IPS-NIHi7 (cell line): Measurements from ENCODE around the gene UBQLNL.

Experiments
- DNase-seq: peaks from one replicate; pipeline ENCODE4 v3.0.0; 2012; ENCODE audit warnings: mixed read lengths; ENCODE audit errors: extremely low spot score

Gene UBQLNL

DNA sequence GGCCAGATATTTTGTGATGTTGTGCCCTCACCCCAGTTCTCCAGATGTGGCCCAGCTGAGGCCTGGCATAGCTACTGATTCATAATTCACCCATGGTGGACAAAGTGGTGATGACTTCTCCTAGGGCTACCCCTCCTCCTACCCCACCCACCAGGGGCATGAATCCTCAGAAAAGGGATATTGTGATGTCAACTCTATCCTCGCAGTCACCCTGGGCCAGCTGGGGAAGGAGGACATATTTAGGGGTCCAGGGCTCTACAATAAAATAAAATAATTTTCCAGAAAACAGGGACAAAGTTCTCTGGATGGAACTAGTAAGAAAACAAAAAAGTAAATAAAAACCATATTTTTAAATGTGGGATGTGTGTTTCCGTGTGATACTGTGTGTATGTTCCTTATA, at the start of gene UBQLNL:
Gene UBQLNL (minus strand): TSS at position 101 of the 400 bp plus-strand sequence. CDS start 258 bp downstream, outside the sequence.
- no peak for DNase-seq

GRCh38 chr11:5564259-5565019, 47.9 kb upstream of the UBQLNL start:
- DNase-seq = no peak

- no peak for DNase-seq
These were observed 41.3 kb upstream of the UBQLNL start for GRCh38 chr11:5557751-5558150.

DNA sequence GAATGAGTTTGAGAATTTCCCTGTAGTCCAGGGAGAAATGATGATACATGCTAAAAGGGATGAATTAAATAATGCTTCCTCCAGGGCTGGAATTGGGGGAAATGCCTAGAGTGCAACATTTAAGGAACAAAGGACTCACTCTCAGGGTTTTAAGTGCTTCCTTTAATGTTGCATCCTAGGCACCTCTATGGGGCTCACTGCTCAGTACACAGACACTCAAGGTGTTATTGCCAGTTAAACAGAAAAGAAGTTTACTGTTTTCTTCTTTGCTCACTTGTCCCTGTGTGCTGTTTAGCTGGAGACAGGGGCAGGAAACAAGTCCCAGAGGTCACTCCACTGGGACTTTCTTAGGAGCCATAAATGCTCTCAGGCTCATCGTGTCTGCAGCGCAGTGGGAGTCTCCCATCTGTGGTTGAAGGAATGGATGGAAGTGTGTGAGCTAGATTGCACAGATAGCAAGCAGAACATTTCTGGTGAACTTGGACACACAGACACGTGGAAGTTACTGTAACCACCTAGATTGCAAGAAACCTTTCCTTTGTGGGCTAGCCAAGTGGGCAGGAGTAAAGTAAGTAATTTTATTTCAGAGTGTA, 40.2 kb upstream of the UBQLNL start:
- peak; percentile 11 for DNase-seq

GRCh38 chr11:5553343-5553742, 36.8 kb upstream of the UBQLNL start:
- no peak for DNase-seq

DNA sequence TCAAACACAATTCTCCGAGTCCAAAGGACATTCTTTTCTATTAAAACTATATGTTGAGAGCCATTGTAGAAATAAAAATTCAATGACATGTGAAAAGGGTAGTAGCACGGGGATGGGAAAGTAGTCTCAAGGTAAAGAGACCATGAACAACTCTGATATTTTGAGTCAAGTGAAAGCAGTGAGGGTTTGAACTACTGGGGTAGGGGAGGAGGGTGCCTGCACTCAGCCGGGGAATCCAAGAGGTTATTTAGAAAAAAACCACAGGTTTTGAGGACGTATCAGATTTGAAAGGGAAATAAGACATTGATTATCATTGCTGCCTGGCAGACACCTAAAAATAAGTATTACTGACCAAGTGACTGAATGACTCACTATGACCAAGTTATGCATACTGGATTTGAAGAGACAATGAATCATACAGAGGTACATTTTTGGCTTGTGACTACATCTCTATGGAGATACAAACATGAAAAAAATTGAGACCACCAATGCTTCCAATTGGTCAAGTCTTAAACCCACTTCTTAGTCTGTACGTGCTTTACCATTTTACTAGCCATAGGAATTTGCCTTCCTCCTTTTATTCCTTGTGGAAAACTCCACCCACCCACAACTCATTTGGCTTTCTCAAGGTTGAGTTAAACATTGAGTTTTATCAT, 34.1 kb upstream of the UBQLNL start:
- DNase-seq = no peak

GRCh38 chr11:5548440-5548839, 31.9 kb upstream of the UBQLNL start, which contains the start of gene OR52H1:
Gene OR52H1 (minus strand): TSS chr11:5548540. CDS start chr11:5545505, 3,035 bp downstream.
- no peak for DNase-seq

DNA sequence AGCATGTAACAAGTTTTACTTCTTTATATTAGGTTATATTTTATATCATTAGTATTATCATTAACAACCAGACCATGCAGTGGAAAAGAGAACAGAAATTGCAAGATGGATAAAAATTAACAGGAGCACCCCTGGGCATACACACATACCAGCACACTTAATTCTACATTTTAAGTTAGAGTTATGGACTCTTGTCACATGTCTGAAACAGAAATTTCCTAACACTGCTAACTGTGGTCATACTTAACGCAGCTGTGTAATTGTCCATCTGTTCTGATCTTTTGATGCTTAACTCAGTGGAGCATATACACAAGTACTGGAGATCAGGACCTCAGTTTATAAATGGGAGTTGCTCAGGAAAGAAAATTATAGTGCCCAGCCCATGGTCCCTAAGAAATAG, 31.5 kb upstream of the UBQLNL start:
- DNase-seq = no peak

- no peak for DNase-seq
These were observed 30.0 kb upstream of the UBQLNL start for GRCh38 chr11:5546457-5546856.

- no peak for DNase-seq
These were observed 24.9 kb upstream of the UBQLNL start for GRCh38 chr11:5541427-5541826.

GRCh38 chr11:5536482-5536881, 20.0 kb upstream of the UBQLNL start:
- no peak for DNase-seq

DNA sequence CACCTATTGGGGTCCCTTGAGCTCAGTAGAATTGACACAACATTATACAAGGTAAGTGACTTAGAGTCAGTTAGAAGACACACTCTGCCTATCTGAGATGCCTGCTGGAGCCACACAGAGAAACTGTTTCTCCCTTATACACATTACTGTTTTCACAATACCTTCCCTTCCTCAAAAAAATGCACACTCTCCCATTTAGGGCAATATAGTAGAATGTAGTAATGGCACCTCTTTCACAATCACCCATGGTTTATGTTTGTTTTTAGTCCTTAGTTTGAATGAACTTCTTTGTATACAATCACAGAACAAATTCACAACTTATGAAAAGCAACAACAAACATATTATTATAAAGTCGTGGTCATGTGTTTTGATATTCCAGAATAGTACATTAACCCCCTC, 17.5 kb upstream of the UBQLNL start:
- no peak for DNase-seq

- DNase-seq = no peak
These were observed 14.7 kb upstream of the UBQLNL start for GRCh38 chr11:5531053-5531831.

GRCh38 chr11:5528495-5528894, 12.0 kb upstream of the UBQLNL start:
- no peak for DNase-seq

DNA sequence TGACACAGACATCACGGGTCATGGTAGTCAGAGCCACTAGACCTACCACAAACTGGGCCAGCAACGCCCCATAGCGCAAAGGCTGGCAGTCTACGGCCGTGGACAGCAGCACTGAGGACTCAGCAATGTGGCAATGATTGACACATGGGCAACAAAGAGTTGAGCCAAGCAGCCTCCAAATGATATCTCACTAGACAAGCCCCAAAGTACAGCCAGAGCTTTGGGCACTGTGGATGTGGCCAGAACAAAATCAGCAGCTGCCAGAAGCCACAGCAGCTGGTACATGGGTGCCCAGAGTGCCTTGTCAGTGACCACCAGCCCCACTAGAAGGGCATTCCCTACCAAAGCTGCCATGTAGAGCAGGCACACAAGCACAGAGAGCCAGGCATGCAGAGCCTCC, 11.2 kb upstream of the UBQLNL start:
- no peak for DNase-seq

- no peak for DNase-seq
These were observed 8.3 kb upstream of the UBQLNL start for GRCh38 chr11:5524756-5525155.

GRCh38 chr11:5522308-5522707, 5.8 kb upstream of the UBQLNL start:
- no peak for DNase-seq

- no peak for DNase-seq
These were observed 5.0 kb upstream of the UBQLNL start for GRCh38 chr11:5521540-5521939.

GRCh38 chr11:5514841-5515240, 1.7 kb downstream of the UBQLNL start:
- DNase-seq = no peak

DNA sequence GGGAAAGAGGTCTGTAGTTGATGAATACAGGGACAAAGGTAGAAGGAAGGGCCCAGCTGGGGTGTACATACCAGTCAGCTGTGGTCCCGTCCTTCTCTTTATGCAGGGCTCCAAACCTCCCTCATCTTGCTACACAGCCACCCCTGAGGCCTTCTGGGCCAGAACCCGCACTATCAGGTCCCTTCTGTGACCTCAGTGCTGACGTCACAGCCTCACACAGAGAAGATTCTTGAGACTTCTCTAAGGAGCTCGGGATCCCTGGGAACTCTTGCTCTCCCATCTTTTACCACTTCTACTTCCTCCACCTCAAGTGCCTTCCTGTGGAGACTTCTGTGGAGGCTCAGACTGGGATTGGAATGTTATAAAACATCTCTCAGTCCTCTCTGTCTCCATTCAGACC, 6.7 kb downstream of the UBQLNL start, which contains the start of gene UBQLN3:
Gene UBQLN3 (minus strand): TSS at position 155 of the 400 bp plus-strand sequence. CDS start 399 bp downstream, outside the sequence.
- DNase-seq = no peak

- DNase-seq = no peak
These were observed 7.9 kb downstream of the UBQLNL start for GRCh38 chr11:5508605-5509004.

DNA sequence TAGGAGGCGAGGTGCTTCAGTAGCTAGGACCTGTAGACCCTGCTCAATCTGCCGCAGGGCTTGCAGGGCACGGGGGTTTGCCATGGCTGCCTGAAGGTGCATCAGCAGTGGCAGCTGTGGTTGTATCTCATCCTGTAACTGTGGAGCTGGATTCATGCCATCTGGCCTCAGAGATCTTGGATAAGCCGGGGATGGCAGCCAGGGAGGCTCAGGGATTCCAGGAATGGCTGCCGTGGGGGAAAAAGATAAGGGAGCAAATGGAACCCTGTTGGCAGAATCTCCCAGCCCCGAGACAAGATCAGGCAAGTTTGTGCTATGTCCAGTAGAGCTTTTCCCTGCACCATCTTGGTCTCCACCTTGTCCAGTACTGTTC, 8.6 kb downstream of the UBQLNL start:
- DNase-seq = no peak
